Measurements from ENCODE around the gene TSLP. TPM values are rescaled to one million over a fixed set of nuclear protein-coding genes. Genes with fewer than 3 reads are reported as not detected.

TSLP gene
- total RNA-seq, 1 donor from 2014 or later: not detected

- Mint-ChIP-seq H3K9me3 (ENCODE audit: unreplicated experiment) (no peaks in the 10 kb centered on the region), H3K4me3 (ENCODE audit: unreplicated experiment) (no peak overlapping the region), H3K27ac (ENCODE audit: unreplicated experiment) (no peak overlapping the region), H3K36me3 (ENCODE audit: unreplicated experiment) (no peaks in the 10 kb centered on the region), H3K4me1 (ENCODE audit: low read depth, unreplicated experiment) (peaks cover 17% of the 10 kb centered on the region), H3K27me3 (ENCODE audit: unreplicated experiment) (peaks cover 3% of the 10 kb centered on the region)
- DNase-seq: no peak
- TF ChIP-seq CTCF (IDR thresholded peaks at IDR 0.05; ENCODE audit: partially characterized antibody, unreplicated experiment): no peak
These were observed 55.4 kb downstream of the TSLP start for GRCh38 chr5:111126896-111127295.

Other genes starting within 250 kb of the TSLP start
- 20.8 TPM for gene WDR36, start 20.6 kb downstream of the TSLP start, total RNA-seq (ENCODE audit: unreplicated experiment)
- 33.7 TPM for gene CAMK4, start 152.7 kb downstream of the TSLP start, total RNA-seq (ENCODE audit: unreplicated experiment)

Data from glutamatergic neuron (in vitro differentiated cells).